NCI-H1105 (cell line): ENCODE results near the gene MEA1.
"Not testable (repeated sequence)": the region's sequence is repeated elsewhere in the genome, so short reads cannot be mapped to it uniquely, and the experiment has no call there.

Experiments
- DNase-seq: peaks from one replicate; lab custom pipeline; 2025; lab: John Stamatoyannopoulos, UW

Gene MEA1

DNA sequence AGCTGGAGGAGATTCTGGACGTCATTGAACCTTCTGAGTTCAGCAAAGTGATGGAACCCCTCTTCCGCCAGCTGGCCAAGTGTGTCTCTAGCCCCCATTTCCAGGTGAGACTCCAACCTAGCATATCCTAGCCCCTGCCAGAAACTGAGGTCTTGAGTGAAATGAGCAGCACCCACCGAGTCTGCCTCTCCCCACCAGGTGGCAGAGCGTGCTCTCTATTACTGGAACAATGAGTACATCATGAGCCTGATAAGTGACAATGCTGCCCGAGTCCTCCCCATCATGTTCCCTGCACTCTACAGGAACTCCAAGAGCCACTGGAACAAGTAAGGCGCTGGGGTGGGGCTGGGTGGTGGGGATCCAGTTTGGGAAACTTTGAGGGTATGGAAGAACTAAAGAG, 4.6 kb downstream of the MEA1 start:
- DNase-seq = no peak

DNA sequence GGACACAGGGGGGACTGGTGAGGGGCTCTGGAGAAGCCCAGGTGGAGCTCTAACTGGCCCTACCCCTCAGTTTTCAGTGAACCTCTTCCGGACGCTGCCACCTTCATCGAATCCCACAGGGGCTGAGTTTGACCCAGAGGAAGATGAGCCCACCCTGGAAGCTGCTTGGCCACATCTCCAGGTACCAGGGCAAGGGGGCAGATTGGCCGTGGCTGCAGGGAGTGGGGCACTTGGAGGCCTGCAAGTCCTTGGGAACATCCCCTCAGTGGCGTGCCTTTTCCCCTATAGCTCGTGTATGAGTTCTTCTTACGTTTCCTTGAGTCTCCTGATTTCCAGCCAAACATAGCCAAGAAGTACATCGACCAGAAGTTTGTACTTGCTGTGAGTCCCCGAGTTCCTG, 6.6 kb downstream of the MEA1 start:
- no peak for DNase-seq

DNA sequence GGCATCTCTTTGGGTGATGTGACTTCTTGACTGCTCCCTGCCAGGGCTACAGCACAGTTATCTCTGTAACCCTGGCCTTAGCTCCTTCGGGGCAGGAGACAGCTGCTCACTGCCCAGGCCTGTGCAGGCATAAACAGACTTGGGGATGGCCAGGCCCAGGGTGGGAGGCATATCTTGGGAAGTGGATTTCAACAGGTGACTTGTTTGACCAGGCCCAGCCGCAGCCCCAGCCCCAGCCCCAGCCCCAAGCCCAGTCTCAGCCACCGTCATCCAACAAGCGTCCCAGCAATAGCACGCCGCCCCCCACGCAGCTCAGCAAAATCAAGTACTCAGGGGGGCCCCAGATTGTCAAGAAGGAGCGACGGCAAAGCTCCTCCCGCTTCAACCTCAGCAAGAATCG, 7.5 kb downstream of the MEA1 start:
- DNase-seq = no peak

DNA sequence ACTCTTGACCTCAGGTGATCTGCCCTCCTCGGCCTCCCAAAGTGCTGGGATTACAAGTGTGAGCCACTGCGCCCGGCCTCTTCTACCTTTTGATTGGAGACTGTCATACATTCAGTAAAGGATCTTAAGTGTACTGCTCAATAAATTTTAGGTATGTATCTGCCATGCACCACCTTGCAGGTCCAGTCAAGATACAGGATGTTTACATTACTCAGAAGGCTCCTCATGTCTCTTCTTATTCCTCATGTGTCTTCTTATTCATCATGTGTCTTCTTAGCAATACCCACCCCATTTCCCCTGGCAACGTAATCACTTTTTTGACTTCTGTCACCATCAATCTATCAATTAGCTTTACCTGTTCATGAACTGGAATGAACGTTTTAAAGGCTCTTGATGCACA, 7.9 kb downstream of the MEA1 start:
- DNase-seq = no peak

DNA sequence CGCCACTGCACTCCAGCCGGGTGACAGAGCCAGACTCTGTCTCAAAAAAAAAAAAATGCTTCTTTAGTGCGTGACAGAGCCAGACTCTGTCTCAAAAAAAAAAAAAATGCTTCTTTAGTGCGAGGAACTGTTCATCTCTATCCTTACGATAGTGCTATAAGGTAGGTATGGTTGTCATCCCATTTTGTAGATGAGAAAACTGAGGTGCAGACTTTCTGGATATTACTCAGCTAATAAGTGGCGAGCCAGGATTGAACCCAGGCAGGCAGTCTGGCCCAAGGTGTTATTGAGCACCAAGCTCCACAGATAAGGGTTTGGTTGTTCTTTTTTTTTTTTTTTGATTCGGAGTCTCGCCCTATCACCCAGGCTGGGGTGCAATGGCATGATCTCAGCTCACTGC, 11.9 kb downstream of the MEA1 start:
- no peak for DNase-seq

DNA sequence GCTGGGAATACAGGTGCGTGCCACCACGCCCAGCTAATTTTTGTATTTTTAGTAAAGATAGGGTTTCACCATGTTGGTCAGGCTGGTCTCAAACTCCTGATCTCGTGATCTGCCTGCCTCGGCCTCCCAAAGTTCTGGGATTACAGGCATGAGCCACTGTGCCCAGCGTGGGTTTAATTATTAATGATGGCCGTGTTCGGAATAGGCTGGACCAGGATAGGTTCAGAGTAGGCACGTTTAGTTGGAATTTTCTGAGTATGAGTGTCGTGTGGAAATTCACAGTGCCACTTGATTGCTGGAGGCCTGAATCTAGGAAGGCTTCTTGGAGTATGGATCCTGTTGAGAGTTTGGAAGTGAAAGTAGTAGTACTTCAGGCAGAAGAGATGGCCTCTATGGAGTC, 15.5 kb downstream of the MEA1 start:
- not testable (repeated sequence) for DNase-seq

DNA sequence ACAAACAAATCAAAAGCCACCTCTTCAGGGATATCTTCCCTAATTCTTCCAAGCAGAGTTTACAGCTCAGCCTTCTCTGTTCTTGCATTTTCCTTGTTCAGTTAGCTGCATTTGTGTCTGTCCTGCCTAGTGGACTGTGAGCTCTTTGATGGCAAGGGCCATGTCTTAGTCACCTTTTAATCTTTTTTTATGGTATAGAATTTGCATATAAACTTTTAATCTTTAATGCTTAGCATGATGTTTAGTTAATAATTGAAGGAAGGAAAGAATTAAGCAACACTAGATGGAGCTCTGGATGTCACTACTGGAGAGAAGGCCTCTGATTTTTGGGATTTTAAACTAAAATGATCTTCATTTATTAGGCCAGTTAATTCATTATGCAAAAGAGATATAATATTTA, 17.2 kb downstream of the MEA1 start:
- no peak for DNase-seq

DNA sequence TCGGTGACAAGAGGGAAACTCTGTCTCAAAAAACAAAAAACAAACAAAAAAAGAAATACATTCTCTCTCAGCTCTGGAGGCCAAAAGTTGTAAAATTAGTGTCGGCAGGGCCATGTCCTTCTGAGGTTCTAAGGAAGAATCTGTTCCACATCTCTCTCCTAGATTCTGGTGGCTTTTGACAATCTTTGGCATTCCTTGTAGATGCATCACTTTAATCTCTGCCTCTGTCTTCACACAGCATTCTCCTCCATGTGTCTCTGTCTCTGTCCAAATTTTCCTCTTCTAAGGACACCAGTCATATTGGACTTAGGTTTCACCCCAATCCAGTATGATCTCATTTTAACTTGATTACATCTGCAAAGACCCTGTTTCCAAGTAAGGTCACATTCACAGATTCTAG, 20.3 kb downstream of the MEA1 start:
- DNase-seq = no peak

DNA sequence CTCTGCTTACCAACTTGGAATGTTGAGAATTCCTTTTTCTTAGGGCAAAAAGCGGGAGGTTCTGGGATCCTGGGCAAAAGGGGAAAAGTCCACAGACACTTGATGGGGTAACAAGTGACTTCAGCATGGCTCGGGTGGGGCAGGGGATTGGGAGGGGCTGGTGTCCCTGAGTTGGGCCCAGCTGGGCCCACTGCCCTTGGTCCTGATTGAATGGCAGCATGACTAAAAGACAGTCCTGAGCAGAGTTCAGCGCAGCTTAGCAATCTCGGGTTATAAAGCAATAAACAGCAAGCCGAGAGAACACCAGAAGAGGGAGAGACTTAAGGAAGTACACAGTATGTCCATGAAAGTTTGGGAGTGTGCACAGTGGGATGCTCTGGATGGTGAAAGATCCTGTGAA, 23.8 kb downstream of the MEA1 start:
- DNase-seq = no peak

DNA sequence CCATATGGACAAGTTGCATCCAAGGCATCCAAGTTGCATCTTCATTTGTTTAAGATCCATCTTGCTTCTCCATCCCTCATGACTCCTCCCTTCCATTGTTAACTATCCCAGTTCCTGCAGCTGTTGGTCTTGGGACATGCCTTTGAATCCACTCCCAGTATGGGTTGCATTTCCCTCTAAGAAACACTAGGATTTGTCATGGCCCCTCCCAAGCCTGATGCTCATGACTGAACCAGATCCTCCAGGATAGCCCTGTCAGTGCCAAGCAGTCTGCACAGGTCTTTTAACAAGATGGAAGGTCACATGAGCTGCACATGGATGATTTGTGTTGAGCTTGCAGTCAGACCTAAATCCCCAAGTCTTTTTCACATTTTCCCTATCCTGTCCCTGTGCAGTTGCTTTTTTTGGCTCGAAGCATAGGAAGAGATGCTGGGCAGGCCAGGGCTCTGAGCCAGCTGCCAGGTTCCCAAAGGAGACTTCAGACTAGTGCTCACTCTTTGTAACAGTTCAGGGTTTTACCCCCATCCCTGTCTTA, 25.2 kb downstream of the MEA1 start:
- no peak for DNase-seq

DNA sequence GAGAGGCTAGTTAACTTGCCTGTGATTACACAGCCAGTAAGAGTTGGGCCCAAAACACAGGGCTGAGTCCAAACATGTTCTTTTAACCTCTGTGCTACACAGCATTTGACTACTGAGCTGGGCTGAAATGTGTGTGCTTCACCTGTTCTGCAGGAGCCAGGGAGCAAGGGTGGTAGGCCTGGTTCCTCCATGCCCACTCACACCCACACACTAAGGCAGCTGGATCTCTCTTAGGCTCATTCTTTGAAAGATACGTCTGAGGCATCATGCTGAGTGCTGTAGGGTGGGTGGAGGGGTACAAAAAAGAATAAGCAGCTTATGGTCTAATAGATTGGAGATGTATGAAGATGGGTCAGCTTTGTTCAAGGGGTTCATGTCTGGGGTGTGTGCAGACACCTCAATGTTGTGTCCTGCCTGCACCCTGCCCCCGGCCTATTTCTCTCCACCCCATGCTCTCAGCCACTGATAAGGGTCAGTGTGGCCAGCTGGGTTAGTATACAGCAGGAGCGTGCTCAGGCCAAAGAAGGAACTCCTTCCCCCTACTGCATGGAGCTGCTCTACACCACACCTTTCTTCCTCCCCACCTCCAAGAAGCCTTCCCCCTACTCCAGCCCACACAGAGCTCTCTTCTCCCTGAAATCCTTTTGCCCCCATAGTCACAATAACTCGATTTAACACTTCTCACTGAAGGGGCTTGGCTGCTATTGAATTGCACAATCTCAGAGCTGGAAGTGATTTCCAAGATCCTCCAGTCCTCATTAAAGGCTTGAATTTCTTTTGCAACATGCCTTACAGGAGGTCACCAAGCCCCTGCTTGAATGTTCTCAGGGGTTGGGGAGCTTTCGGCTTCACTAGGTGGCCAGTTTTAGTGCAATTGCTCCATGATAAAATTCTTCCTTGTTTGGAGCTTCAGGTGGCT, 26.0 kb downstream of the MEA1 start:
- DNase-seq = no peak

DNA sequence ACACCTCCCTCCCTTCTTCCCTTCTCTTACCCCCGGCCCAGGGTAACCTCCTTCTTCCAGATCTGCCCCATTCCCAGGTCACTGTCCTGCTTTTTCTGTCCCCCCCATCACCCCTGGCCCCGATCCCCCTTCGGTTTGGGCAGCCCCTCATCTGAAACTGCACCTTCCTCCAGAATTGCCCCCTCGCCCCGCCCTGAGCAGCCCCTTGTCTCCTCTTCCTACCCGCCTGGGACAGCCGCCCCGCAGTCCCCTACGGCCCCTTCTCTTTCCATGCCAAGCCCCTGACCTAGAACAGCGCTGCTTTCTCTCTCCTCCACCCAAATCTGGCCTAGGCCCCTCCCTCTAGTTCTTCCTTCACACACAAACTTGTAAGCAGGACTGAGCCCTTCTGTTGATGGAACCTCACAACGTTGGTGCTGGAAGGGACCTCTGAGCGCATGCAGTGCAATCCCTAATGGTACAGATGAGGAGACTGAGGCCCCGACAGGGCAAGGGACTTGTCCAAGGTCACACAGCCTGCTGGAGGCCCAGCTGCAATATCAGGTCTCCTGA, 28.7 kb downstream of the MEA1 start:
- DNase-seq = no peak

DNA sequence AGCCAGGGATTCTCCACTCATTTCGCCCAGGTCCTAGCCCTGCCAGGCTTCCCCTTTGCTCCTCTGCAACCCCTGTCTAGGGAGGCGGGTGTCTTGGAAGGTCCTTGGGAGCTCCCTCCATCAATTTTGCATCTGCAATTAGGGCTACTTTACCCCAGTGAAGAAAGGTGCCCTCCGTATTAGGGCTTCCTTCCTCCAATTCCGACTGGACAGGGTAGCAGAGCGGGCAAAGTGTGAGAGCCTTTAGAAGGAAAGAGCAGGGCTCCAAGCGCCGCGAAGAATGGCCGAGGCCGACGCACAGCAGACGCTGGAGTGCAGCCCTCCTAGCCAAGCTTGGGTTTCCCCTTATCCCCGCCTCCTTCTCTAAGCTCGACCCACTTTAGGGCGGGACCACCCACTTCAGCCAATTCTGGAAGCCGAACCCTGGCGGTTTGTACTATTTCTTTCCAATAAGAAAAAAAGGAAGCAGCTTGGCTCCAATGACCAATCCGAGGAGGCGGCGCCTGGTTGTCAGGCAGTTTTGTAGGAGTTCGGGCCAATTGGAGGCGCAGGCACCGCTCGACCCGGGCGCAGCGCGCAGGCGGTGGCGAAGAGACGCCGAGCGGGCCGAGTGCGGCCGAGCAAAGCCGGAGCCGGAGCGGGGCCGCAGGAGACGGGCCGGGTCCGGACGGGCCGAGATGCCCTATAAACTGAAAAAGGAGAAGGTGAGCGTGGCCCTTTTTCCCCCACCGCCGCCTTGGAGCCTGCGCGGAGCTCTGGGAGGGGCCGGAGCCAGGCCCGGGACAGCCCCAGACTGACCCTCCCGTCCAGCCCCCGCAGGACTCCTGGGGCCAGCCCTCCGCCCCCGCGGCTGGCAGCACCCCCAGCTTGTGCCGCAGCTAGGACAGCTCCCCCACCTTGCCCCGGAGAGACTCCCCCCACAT, 29.5 kb downstream of the MEA1 start, which contains the start of gene PPP2R5D:
TSS of gene PPP2R5D (plus strand) at position 570 of the 923 bp plus-strand sequence. CDS start at position 678, 108 bp downstream.
- DNase-seq = peak; percentile 99

DNA sequence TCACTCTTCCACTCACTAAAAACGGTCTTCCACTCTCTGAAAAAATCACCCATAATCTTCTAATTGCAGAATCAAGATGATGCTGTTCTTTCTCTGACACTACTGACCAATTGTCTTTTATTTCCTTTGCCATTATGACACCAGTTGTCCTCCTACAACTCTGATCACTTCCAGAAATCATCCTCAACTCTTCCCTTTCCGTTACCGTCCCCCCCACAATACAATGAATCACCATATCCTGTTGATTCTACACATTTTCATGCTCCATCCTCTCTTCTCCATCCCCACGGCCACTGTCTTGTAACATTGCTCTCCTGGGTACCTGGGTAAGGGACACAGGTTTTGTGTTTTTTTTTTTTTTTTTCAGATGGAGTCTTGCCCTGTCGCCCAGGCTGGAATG, 31.9 kb downstream of the MEA1 start:
- DNase-seq = no peak

DNA sequence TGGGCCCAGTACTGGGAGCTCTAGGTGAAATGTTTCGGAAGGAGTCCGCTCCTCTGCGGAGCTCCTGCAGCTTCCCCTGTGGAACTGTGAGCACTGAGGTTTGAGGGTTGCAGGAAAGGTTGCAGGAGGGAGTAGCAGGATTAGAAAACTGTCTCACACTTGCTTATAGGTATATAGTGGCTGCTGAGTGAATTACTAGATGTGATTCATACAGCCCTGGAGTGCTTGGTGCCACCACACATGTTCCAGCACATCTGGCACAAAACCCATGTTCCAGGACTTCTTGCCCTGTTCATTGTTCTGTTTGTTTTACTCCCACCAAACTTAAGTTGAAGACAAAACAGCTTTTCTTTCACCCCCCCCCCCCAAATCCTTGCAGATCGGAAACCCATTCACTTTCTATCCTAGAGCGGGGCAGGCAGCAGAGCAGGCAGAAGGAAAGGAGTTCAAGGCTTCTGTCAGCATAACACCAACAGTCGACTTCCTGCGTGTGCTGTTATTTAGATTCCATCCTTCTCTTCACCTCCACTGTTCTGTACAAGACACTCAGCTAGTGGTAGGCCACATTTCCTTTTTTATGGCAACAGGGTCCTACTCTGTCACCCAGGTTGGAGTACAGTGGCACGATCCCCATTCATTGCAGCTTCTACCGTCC, 34.1 kb downstream of the MEA1 start:
- DNase-seq = no peak

DNA sequence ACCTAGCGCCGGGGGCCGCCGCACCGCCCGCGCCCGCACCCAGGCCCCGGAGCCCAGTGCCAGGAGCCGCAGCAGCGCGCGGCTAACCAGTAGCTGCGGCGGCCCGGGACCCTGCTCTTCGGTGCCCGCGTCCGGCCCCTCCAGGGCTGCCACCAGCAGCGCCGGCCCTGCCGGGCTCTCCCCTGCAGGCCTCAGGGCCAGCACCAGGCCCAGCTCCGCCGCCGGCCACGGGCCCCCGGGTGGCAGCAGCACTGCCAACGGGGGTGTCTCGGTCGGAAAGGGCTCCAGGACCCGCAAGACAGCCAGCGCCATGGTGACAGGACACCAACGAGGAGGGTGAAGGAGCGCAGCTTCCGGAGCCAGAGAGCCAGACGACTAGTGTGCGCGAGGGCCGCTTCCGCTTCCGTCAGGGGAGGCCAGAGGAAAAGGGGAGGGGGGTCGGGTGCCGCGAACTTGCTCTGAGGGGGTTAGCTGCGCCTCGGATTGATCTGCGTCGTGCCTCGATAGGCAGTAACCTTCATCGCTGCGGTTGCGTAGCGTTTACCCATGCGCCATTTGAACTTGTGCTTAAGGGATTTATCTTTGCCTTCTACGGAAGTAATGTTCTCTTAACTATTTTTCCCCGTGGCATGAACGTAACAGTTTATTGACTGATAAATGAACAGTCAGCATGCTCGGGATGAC, 34.8 kb downstream of the MEA1 start, which contains the start of gene PEX6:
TSS of gene PEX6 (minus strand) at position 343 of the 684 bp plus-strand sequence. CDS start at position 312, 31 bp downstream.
- DNase-seq = peak; percentile 95

DNA sequence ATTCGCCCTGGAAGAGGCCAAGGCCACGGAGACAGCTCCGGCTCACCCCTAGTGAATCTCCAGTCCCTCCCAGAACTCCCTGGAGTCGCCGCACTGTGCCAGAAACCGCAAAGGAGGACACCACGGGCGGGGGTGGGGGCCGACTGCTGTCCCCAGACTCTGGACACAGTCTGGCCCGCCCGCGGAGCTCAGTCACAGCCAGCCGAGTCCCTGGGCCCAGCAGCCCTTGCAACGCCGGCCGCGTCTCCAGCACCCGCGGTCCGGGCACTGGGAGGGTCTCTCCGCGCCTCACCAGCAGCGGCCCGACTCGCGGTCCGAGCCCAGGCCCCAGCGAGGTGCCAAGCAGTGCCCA, 35.3 kb downstream of the MEA1 start:
- no peak for DNase-seq

DNA sequence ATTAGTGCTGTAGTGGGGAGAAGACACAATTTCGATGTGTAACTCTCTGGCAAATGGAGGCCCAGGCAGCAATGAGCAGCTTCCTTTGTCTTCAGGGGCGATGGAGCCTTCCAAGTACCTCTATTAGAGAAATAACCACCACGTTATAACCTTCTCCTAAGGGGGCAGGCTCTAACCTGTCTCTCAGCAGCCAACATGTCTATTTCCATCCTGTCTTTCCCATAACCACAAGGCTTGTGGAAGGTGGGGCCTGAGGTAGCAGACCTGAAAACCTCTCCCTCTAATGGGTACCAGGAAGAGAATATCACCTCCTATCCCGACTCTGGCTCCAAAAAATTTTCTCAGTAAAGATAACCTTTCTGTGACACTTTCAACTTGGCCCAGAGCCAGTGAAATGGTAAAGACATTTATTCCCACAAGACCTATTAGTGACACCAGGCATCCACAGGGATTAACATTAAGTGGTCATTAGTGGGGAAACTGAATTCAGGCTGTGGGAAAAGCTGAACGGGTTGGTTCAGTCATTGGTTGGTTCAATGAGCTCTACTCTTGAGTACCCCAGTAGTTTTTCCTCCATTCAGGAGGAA, 38.7 kb downstream of the MEA1 start:
- no peak for DNase-seq

DNA sequence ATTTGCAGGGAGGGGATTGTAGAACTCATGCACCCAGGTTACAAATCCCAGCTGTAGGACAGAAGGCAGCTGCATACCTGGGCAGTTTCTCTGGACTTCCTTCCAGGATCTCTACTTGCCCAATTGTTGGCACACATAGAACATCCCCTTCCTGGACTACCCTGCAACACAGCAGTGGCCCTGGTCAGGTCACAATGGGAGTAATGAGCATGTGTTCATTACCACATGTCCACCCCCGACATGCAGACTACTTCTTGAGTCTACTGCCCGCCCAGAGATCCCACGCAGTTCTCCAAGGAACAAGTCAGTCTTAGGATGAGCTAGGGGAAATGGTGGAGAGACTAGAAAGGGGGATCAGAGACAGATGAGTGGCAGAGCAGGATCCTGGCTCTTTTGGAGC, 39.8 kb downstream of the MEA1 start:
- no peak for DNase-seq

DNA sequence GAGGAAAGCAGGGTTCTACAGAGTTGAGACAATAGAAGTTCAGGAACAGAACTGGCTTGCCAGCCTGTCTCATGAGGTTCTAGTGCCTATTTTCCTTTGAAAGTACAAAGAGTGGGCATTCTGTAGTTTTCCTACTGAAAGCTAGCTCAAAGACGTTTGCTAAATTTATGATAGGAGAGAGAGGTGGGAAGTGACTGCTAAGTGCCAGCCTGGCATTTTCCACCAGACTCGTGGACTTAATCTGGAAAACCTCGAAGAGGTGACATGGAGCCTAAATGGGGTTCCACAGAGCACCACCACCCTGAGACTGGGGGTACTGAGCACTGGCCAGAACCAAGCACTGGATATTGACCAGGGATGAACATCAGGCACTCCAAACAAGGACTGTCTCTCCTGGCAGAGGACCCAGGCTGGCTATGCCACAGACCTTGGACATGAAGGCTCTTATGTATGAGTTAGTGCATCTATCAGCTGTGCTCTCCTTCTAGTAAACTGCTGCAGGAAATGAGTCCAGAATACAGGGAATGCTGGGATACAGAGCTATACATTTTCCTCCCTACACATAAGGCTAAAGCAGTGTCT, 41.9 kb downstream of the MEA1 start:
- DNase-seq = no peak
